HepG2 (cell line): Measurements from ENCODE around the gene AHR. TPM values are rescaled to one million over a fixed set of nuclear protein-coding genes. Genes with fewer than 3 reads are reported as not detected.
A peak's percentile ranks its signal among the peaks of the same experiment; 100 is the strongest.

Source experiments
- ADNP ChIP-seq: sonication (generic); formaldehyde crosslinking; IDR thresholded peaks from 2 replicates; pipeline ENCODE4 v1.4.0; 2020; ENCODE audit warnings: missing genetic modification reagents
- CEBPG ChIP-seq: IDR thresholded peaks from 2 replicates; pipeline ENCODE4 v1.6.1; 2016
- GFI1 ChIP-seq: sonication (generic); formaldehyde crosslinking; IDR thresholded peaks from 2 replicates; pipeline ENCODE4 v1.5.0; 2020; ENCODE audit warnings: missing genetic modification reagents, mild to moderate bottlenecking, borderline replicate concordance
- KLF12 ChIP-seq: sonication (generic); formaldehyde crosslinking; IDR thresholded peaks from 2 replicates; pipeline ENCODE4 v1.4.0; 2020; ENCODE audit warnings: missing genetic modification reagents, borderline replicate concordance
- RFX5 ChIP-seq: IDR thresholded peaks from 2 replicates; pipeline ENCODE4 v1.6.1; 2011; ENCODE audit warnings: low read depth, low read length, improper control_type of control experiment
- RXRB ChIP-seq: IDR thresholded peaks from 2 replicates; pipeline ENCODE4 v1.6.1; 2016; ENCODE audit warnings: borderline replicate concordance, missing genetic modification reagents, missing compliant biosample characterization
- SP2 ChIP-seq: sonication (generic); formaldehyde crosslinking; IDR thresholded peaks from 2 replicates; pipeline ENCODE4 v1.5.1; 2020; ENCODE audit warnings: mild to moderate bottlenecking, missing genetic modification reagents
- TCF12 ChIP-seq, 2 experiments: fragments of 450-650 bp in 1 of 2; sonication (generic) in 1 of 2; formaldehyde crosslinking in 1 of 2; IDR thresholded peaks; 2 replicates each; pipeline versions ENCODE4 v1.6.1 to v1.8.0; 2017 to 2022; ENCODE audit warnings: antibody characterized with exemption in 1 of 2, mild to moderate bottlenecking in 1 of 2, missing genetic modification reagents in 1 of 2, moderate library complexity in 1 of 2
- THRA ChIP-seq: sonication (generic); formaldehyde crosslinking; IDR thresholded peaks from 2 replicates; pipeline ENCODE4 v1.4.0; 2020; ENCODE audit warnings: missing genetic modification reagents, borderline replicate concordance
- ZNF501 ChIP-seq: sonication (generic); formaldehyde crosslinking; IDR thresholded peaks from 2 replicates; pipeline ENCODE4 v1.5.1; 2020; ENCODE audit warnings: mild to moderate bottlenecking, moderate library complexity, missing genetic modification reagents
- ZNF557 ChIP-seq: sonication (generic); formaldehyde crosslinking; IDR thresholded peaks from 2 replicates; pipeline ENCODE4 v1.4.0; 2020; ENCODE audit warnings: missing genetic modification reagents
- ZNF569 ChIP-seq: sonication (generic); formaldehyde crosslinking; IDR thresholded peaks from 2 replicates; pipeline ENCODE4 v1.5.0; 2020; ENCODE audit warnings: mild to moderate bottlenecking, missing genetic modification reagents, moderate library complexity, borderline replicate concordance
- ZXDC ChIP-seq: sonication (generic); formaldehyde crosslinking; IDR thresholded peaks from 2 replicates; pipeline ENCODE4 v1.5.0; 2020; ENCODE audit warnings: mild to moderate bottlenecking, missing genetic modification reagents
- polyA plus RNA-seq, 8 experiments: library from polyadenylated mRNA; depleted of rRNA in 3 of 8; stranded (reverse) in 7 of 8; unstranded in 1 of 8; fragments of >200 nt; fragmentation: Illumina TruSeq in 4 of 8; extraction: Trizol in 4 of 8; gene quantifications; 2 replicates each; pipeline versions ENCODE4 v1.2.1 to v1.2.3, GENCODE V29; 2011 to 2016; ENCODE audit warnings: low read depth in 4 of 8, missing spikeins in 1 of 8, mixed read lengths in 1 of 8; ENCODE audit not compliant: insufficient read depth in 1 of 8
- total RNA-seq, 5 experiments: library from RNA; depleted of rRNA; stranded (reverse); fragments of >200 nt; fragmentation: Illumina TruSeq; extraction: Trizol; gene quantifications; 2 replicates each; pipeline ENCODE4 v1.2.3, GENCODE V29; 2016; ENCODE audit warnings: low read depth in 1 of 5
- TF ChIP-seq, protein P1 (sequence below): sonication (generic); formaldehyde crosslinking; IDR thresholded peaks from 2 replicates; pipeline ENCODE4 v1.4.0; 2020; ENCODE audit warnings: missing genetic modification reagents
- TF ChIP-seq, protein P2 (sequence below): sonication (generic); formaldehyde crosslinking; conservative IDR thresholded peaks from 2 replicates; pipeline ENCODE4 v1.8.0; 2022; ENCODE audit warnings: low read depth, missing genetic modification reagents
- TF ChIP-seq, protein P3 (sequence below): sonication (generic); formaldehyde crosslinking; IDR thresholded peaks from 2 replicates; pipeline ENCODE4 v1.8.1; 2022; ENCODE audit warnings: mild to moderate bottlenecking, missing genetic modification reagents
- TF ChIP-seq, protein P4 (sequence below): sonication (generic); formaldehyde crosslinking; IDR thresholded peaks from 2 replicates; pipeline ENCODE4 v1.5.1; 2020; ENCODE audit warnings: missing genetic modification reagents, mild to moderate bottlenecking, borderline replicate concordance

AHR gene
- total and polyA plus RNA-seq, 2 of the 13 experiments (the other 11 are each of a cell fraction or from before 2014, with no cell fraction given), result 9.0 to 31.3 TPM

DNA sequence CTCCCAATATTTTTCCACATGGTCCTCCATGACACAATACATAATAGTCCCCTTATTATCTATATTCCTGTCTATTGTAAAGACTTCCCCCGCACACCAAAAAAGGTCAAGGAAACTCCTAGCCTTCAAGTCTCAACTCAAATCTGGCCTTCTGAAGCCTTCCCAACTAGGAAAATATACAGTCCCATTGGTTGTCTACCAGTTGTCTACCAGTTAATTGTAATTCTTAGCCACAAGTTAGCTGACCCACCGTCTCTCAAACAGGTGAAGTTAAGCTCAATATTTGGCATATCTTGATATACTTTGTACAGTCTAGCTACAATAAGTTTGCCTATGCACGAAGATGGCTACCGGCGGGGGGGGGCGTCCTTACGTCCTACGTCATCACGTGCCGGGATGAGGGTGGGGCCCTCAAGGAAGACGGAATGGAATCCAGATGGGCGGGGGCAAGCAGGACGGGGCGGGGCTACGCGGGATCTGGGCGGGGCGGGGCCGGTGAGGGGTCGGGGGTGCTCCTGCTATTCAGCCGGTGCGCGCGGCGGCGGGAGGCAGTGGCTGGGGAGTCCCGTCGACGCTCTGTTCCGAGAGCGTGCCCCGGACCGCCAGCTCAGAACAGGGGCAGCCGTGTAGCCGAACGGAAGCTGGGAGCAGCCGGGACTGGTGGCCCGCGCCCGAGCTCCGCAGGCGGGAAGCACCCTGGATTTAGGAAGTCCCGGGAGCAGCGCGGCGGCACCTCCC lies at the start of gene AHR (continued):
- TF ChIP-seq, protein P1, sequence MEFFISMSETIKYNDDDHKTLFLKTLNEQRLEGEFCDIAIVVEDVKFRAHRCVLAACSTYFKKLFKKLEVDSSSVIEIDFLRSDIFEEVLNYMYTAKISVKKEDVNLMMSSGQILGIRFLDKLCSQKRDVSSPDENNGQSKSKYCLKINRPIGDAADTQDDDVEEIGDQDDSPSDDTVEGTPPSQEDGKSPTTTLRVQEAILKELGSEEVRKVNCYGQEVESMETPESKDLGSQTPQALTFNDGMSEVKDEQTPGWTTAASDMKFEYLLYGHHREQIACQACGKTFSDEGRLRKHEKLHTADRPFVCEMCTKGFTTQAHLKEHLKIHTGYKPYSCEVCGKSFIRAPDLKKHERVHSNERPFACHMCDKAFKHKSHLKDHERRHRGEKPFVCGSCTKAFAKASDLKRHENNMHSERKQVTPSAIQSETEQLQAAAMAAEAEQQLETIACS (CRISPR knock-in tag), result no peak
- TF ChIP-seq, protein P2, sequence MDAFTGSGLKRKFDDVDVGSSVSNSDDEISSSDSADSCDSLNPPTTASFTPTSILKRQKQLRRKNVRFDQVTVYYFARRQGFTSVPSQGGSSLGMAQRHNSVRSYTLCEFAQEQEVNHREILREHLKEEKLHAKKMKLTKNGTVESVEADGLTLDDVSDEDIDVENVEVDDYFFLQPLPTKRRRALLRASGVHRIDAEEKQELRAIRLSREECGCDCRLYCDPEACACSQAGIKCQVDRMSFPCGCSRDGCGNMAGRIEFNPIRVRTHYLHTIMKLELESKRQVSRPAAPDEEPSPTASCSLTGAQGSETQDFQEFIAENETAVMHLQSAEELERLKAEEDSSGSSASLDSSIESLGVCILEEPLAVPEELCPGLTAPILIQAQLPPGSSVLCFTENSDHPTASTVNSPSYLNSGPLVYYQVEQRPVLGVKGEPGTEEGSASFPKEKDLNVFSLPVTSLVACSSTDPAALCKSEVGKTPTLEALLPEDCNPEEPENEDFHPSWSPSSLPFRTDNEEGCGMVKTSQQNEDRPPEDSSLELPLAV (CRISPR knock-in tag), result 0 out of 2 replicates have a peak, but pooled peaks have one; percentile 33
- TF ChIP-seq SP2, result no peak
- TF ChIP-seq KLF12 (CRISPR knock-in tag), result 0 out of 2 replicates have a peak, but pooled peaks have one; percentile 8
- TF ChIP-seq ZNF557 (CRISPR knock-in tag), result no peak
- TF ChIP-seq RXRB, result no peak
- no peak for TF ChIP-seq TCF12 (IDR thresholded peaks at IDR 0.05)
- TF ChIP-seq TCF12 (CRISPR knock-in tag; IDR thresholded peaks at IDR 0.05), result no peak
- TF ChIP-seq, protein P3, sequence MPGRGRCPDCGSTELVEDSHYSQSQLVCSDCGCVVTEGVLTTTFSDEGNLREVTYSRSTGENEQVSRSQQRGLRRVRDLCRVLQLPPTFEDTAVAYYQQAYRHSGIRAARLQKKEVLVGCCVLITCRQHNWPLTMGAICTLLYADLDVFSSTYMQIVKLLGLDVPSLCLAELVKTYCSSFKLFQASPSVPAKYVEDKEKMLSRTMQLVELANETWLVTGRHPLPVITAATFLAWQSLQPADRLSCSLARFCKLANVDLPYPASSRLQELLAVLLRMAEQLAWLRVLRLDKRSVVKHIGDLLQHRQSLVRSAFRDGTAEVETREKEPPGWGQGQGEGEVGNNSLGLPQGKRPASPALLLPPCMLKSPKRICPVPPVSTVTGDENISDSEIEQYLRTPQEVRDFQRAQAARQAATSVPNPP, result no peak
- no peak for TF ChIP-seq ZNF569 (CRISPR knock-in tag)
- no peak for TF ChIP-seq ZXDC (CRISPR knock-in tag)
- no peak for TF ChIP-seq ZNF501 (CRISPR knock-in tag)
- no peak for TF ChIP-seq RFX5
- 0 out of 2 replicates have a peak, but pooled peaks have one; percentile 59 for TF ChIP-seq GFI1 (CRISPR knock-in tag)
- TF ChIP-seq ADNP (CRISPR knock-in tag), result no peak
- TF ChIP-seq CEBPG (CRISPR knock-in tag), result no peak
- TF ChIP-seq THRA (CRISPR knock-in tag), result 0 out of 2 replicates have a peak, but pooled peaks have one; percentile 11
- TF ChIP-seq, protein P4, sequence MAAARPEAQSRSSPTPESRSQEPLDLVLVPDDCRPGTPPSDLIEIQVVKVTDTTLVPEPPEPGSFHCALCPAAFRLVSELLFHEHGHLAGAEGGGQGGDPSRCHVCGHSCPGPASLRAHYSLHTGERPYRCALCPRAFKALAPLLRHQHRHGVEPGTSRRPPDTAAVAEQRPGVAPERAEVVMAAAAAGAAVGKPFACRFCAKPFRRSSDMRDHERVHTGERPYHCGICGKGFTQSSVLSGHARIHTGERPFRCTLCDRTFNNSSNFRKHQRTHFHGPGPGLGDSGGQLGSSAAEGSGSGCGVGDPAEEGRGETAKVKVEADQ (CRISPR knock-in tag), result no peak
